22Rv1 (cell line): ENCODE measurements around the gene DCAF8L2.

ENCODE experiments used
- ZFX ChIP-seq: fragments of 450-650 bp; IDR thresholded peaks from 2 replicates; pipeline ENCODE4 v1.6.1; 2017; ENCODE audit warnings: antibody characterized with exemption, borderline replicate concordance
- TF ChIP-seq, protein P1 (sequence below): fragments of 450-650 bp; IDR thresholded peaks from 2 replicates; pipeline ENCODE4 v1.5.1; 2017; ENCODE audit warnings: mild to moderate bottlenecking

DNA sequence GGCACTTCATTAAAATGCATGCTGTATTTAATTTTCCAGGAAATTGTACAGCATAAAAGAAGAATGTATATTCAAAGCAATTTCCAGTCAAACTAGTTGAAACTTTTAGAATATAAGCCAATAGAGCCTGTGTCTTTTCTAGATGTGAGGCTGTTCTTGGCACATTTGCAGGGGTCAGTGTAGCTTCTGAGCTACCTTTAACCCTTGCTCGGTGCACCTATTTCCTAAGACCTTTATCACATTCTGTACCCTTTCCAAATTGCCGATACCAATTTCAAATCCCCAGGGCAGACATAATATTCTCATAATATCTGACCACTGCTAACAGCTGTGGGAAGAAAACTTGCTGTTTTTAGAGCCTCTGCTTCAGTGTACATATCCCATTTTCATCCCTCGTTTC, 43.2 kb downstream of the DCAF8L2 start:
- TF ChIP-seq, protein P1, sequence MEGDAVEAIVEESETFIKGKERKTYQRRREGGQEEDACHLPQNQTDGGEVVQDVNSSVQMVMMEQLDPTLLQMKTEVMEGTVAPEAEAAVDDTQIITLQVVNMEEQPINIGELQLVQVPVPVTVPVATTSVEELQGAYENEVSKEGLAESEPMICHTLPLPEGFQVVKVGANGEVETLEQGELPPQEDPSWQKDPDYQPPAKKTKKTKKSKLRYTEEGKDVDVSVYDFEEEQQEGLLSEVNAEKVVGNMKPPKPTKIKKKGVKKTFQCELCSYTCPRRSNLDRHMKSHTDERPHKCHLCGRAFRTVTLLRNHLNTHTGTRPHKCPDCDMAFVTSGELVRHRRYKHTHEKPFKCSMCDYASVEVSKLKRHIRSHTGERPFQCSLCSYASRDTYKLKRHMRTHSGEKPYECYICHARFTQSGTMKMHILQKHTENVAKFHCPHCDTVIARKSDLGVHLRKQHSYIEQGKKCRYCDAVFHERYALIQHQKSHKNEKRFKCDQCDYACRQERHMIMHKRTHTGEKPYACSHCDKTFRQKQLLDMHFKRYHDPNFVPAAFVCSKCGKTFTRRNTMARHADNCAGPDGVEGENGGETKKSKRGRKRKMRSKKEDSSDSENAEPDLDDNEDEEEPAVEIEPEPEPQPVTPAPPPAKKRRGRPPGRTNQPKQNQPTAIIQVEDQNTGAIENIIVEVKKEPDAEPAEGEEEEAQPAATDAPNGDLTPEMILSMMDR = no peak
- TF ChIP-seq ZFX = no peak
